Rectal smooth muscle tissue (tissue), 1 donor: Measurements from ENCODE around the gene CS.
"Not testable (repeated sequence)": the region's sequence is repeated elsewhere in the genome, so short reads cannot be mapped to it uniquely, and the experiment has no call there.

Experiments used
- H3K27ac ChIP-seq: one replicate; pipeline ENCODE4 v1.7.0; 2013; ENCODE audit warnings: low read depth, low read length, inconsistent platforms
- H3K27me3 ChIP-seq: one replicate; pipeline ENCODE4 v1.7.0; 2013; ENCODE audit warnings: low read length; ENCODE audit not compliant: control insufficient read depth, insufficient read depth
- H3K36me3 ChIP-seq: one replicate; pipeline ENCODE4 v1.7.0; 2013; ENCODE audit warnings: low read length; ENCODE audit not compliant: control insufficient read depth, insufficient read depth
- H3K4me1 ChIP-seq: one replicate; pipeline ENCODE4 v1.7.0; 2013; ENCODE audit warnings: low read length; ENCODE audit not compliant: control insufficient read depth, insufficient read depth
- H3K4me3 ChIP-seq: one replicate; pipeline ENCODE4 v1.7.0; 2013; ENCODE audit warnings: low read length
- H3K9ac ChIP-seq: one replicate; pipeline ENCODE4 v1.7.0; 2013; ENCODE audit warnings: low read length

Gene CS

DNA sequence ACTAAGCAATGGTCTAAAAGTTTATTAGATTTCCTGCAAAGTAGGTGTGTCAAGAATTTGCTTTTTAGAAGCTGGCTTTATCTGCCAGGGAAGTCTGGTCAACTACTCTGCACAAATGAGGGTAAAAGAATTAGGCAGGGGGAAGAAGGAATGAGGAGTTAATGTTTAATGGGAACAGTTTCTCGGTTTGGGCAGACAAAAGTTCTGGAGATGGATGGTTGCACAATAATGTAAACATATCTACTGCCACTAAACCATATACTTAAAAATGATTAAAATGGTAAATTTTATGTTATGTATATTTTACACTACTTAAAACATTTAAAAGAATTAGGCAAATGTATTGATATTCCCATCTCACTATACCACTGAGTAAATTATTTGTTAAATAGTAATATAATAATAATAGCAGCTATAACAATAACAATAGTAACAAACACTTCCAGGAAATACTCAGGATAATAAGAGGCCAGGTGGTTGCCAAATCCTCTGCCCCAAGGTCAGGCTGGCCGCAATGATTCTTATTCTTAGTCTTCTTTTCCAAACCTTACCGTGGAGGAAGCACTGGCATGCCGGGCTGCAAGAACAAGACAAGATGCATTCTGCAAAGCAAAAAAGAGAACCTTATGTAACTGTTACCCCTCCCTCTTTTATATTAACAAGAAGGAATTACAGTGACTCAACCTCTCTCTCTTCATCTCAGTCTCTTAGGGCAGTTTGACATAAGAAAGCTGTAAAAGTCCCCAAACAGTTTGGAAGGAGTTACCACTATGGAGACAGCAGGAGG lies 13.9 kb downstream of the CS start:
- no peaks in the 10 kb centered on the region for H3K4me1 ChIP-seq
- no peak overlapping the region for H3K4me3 ChIP-seq
- no peaks in the 10 kb centered on the region for H3K27me3 ChIP-seq
- no peak overlapping the region for H3K27ac ChIP-seq
- peaks cover 19% of the 10 kb centered on the region for H3K36me3 ChIP-seq
- H3K9ac ChIP-seq, result no peak overlapping the region

DNA sequence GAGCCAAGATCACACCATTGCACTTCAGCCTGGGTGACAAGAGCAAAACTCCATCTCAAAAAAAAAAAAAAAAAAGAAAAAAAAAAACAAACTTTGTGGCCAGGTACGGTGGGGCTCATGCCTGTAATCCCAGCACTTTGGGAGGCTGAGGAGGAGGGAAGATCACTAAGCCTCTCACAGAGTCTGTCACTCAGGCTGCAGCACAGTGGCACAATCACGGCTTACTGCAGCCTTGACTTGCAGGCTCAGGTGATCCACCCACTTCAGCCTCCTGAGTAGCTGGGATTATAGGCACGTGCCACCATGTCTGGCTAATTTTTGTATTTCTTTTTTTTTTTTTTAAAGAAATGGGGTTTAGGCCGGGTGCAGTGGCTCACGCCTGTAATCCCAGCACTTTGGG lies 15.9 kb downstream of the CS start:
- H3K9ac ChIP-seq, H3K4me3 ChIP-seq: not testable (repeated sequence)
- H3K36me3 ChIP-seq, result peaks cover 20% of the 10 kb centered on the region

DNA sequence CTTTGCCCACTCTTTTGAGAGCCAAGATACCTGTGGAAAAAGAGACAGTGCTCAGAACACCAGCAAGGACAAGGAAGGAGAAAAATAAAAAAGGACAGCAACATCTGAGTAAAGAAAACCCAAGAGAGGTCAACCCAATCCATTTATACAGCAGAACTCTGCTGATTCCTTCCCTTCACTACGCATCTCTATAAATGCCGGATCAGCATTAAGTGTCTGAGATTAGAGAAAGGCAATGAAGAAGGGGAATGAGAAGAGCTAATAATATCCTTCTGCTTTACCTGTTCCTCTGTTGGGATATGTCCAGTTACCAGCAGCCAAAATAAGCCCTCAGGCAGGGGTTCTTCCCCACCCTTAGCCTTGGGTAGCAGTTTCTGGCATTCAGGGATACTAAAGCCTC lies 17.6 kb downstream of the CS start:
- Histone ChIP-seq H3K4me1 (no peaks in the 10 kb centered on the region), H3K36me3 (peaks cover 22% of the 10 kb centered on the region), H3K4me3 (no peak overlapping the region), H3K27me3 (no peaks in the 10 kb centered on the region), H3K9ac (no peak overlapping the region), H3K27ac (peak overlapping the region; percentile 42)

More for the DNA sequence above, 15.9 kb downstream of the CS start:
- H3K4me1 ChIP-seq, H3K27me3 ChIP-seq, H3K27ac ChIP-seq: not testable (repeated sequence)

GRCh38 chr12:56282030-56282429 lies 18.1 kb downstream of the CS start:
- peaks cover 22% of the 10 kb centered on the region for H3K36me3 ChIP-seq
- H3K4me3 ChIP-seq, result no peak overlapping the region
- no peak overlapping the region for H3K27ac ChIP-seq
- H3K4me1 ChIP-seq, result no peaks in the 10 kb centered on the region
- no peaks in the 10 kb centered on the region for H3K27me3 ChIP-seq
- no peak overlapping the region for H3K9ac ChIP-seq

DNA sequence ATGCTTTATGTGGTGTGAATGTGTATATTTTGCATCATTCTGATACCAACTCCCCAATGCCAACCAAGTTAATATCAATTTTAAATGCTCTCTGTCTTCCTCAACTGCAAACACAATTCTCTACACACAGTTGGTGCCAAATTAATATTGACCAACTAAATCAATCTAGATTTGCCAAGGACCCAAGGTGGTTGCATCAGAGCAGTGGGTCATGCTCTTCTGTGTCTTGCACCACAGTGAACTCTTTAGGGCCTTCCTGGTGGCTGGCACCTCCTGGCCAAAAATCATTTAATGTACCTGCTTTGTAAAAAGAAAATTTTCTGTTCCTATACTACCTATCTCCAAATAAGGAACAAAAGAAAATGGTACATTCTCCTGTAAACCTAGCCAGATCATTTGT lies 19.3 kb downstream of the CS start:
- H3K4me1 ChIP-seq, result no peaks in the 10 kb centered on the region
- no peak overlapping the region for H3K27ac ChIP-seq
- no peak overlapping the region for H3K4me3 ChIP-seq
- no peaks in the 10 kb centered on the region for H3K27me3 ChIP-seq
- H3K9ac ChIP-seq, result no peak overlapping the region
- peaks cover 23% of the 10 kb centered on the region for H3K36me3 ChIP-seq

- Histone ChIP-seq H3K4me1 (no peaks in the 10 kb centered on the region), H3K9ac (no peak overlapping the region), H3K36me3 (peaks cover 36% of the 10 kb centered on the region), H3K4me3 (no peak overlapping the region), H3K27ac (no peak overlapping the region), H3K27me3 (no peaks in the 10 kb centered on the region)
These were observed 21.2 kb downstream of the CS start for GRCh38 chr12:56278905-56279304.

DNA sequence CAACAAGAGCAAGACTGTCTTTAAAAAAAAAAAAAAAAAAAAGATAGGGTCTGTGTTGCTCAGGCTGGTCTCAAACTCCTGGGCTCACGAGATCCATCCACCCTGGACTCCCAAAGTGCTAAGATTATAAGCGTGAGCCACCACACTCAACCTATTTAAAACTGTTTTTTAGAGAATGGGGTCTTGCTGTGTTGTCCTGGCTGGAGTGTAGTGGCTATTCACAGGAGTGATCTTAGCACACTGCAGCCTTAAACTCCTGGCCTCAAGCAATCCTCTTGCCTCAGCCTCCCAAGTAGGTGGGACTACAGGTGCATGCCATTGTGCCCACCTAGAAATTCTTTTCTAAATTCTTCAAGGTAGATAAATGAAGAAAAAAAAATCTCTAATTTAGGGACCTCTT lies 25.8 kb downstream of the CS start:
- no peak overlapping the region for H3K9ac ChIP-seq
- H3K4me3 ChIP-seq, result no peak overlapping the region
- no peaks in the 10 kb centered on the region for H3K4me1 ChIP-seq
- H3K27me3 ChIP-seq, result no peaks in the 10 kb centered on the region
- peaks cover 28% of the 10 kb centered on the region for H3K36me3 ChIP-seq
- H3K27ac ChIP-seq, result no peak overlapping the region

- not testable (repeated sequence) for H3K4me1 ChIP-seq, H3K27ac ChIP-seq, H3K9ac ChIP-seq, H3K4me3 ChIP-seq, H3K27me3 ChIP-seq
- peaks cover 26% of the 10 kb centered on the region for H3K36me3 ChIP-seq
These were observed 27.7 kb downstream of the CS start for GRCh38 chr12:56272468-56272867.

DNA sequence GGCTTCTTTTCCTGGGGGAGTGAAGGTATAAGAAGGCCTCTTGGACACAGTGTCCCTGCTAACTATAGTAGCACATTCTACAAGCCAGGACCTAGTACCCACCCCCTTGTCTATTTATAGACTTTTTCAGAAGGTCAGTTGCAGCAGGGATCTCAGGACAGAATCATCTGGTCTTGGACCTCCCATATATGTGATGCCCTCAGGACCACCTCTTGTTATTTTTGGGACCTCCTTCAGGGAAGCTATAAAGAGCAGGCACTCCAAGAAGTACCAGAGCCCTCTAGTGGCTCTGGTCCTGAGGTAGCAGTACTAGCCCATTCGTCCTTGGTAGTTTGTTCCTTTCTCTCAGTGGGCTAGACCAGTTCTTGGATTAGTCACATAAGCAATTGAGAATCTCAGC lies 29.1 kb downstream of the CS start:
- Histone ChIP-seq H3K36me3 (peaks cover 26% of the 10 kb centered on the region), H3K9ac (no peak overlapping the region), H3K4me3 (no peak overlapping the region), H3K27ac (no peak overlapping the region), H3K27me3 (no peaks in the 10 kb centered on the region), H3K4me1 (peaks cover 7% of the 10 kb centered on the region)

GRCh38 chr12:56267443-56268071 lies 32.6 kb downstream of the CS start:
- Histone ChIP-seq H3K27ac (peak overlapping the region; percentile 95), H3K4me3 (peak overlapping the region; percentile 77), H3K4me1 (peaks cover 7% of the 10 kb centered on the region), H3K36me3 (peaks cover 2% of the 10 kb centered on the region), H3K27me3 (no peaks in the 10 kb centered on the region), H3K9ac (peak overlapping the region; percentile 88)

- peak within 1 kb of the TSS; percentile 77 for H3K4me3 ChIP-seq
- H3K4me1 ChIP-seq, result peaks cover 7% of the 10 kb centered on the region
- H3K27ac ChIP-seq, result peak within 1 kb of the TSS; percentile 95
- no peaks in the 10 kb centered on the region for H3K27me3 ChIP-seq
- H3K9ac ChIP-seq, result peak within 1 kb of the TSS; percentile 88
- no peaks in the 10 kb centered on the region for H3K36me3 ChIP-seq
These were observed 33.3 kb downstream of the CS start, which contains the start of gene COQ10A for GRCh38 chr12:56266693-56267442. Gene COQ10A (plus strand): TSS chr12:56266942. CDS start chr12:56267119, 177 bp downstream.

DNA sequence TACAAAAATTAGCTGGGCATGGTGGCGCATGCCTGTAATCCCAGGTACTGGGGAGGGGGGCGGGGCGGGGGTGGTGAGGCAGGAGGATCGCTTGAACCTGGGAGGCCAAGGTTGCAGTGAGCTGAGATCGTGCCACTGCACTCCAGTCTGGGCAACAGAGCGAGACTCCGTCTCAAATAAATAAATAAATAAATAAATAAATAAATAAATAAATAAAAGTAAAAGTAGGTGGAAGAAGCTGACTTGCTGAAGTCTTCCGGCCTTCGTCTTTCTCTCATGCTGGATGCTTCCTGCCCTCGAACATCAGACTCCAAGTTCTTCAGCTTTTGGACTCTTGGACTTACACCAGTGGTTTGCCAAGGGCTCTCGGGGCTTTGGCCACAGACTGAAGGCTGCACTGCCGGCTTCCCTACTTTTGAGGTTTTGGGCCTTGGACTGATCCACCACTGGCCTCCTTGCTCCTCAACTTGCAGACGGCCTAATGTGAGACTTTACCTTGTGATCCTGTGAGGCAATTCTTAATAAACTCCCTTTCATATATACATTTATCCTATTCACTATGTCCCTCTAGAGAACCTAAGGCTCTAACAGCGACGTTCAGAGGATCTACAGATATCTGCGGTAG lies 34.0 kb downstream of the CS start:
- not testable (repeated sequence) for H3K36me3 ChIP-seq, H3K27me3 ChIP-seq, H3K4me1 ChIP-seq
- Histone ChIP-seq H3K9ac (peak overlapping the region; percentile 88), H3K4me3 (peak overlapping the region; percentile 77), H3K27ac (peak overlapping the region; percentile 95)
